Activated B cell treated with CpG ODN at 0.5 μM for 24 hours (primary cell): Measurements from ENCODE around the gene S100A4. TPM values are rescaled to one million over a fixed set of nuclear protein-coding genes. Genes with fewer than 3 reads are reported as not detected.
"Not testable (repeated sequence)": the region's sequence is repeated elsewhere in the genome, so short reads cannot be mapped to it uniquely, and the experiment has no call there.

Experiments used
- ATAC-seq: fragments of 200-7000 bp; cut with Tn5 transposase; one replicate; pipeline ENCODE4 v1.10.0; 2021; ENCODE audit warnings: low read depth, mild to moderate bottlenecking, moderate library complexity
- CTCF ChIA-PET: fragments of 350-600 bp; sonication (Branson Sonifier 250); formaldehyde crosslinking; loops from one replicate; lab custom pipeline; 2021; ENCODE audit warnings: antibody characterized with exemption; lab: Charles Lee
- POLR2A ChIA-PET: fragments of 350-600 bp; sonication (Branson Sonifier 250); formaldehyde crosslinking; loops from one replicate; lab custom pipeline; 2021; ENCODE audit warnings: antibody characterized with exemption; lab: Charles Lee
- DNase-seq: peaks from one replicate; pipeline ENCODE4 v3.0.0; 2022
- H3K27ac Mint-ChIP-seq: one replicate; pipeline ENCODE4 v1.8.0; 2020; ENCODE audit warnings: mixed read lengths
- H3K27me3 Mint-ChIP-seq: one replicate; pipeline ENCODE4 v1.8.0; 2021; ENCODE audit warnings: mixed read lengths
- H3K36me3 Mint-ChIP-seq: one replicate; pipeline ENCODE4 v1.8.0; 2021; ENCODE audit warnings: low read depth, mixed read lengths
- H3K4me1 Mint-ChIP-seq: one replicate; pipeline ENCODE4 v1.8.0; 2021; ENCODE audit warnings: mixed read lengths
- H3K4me3 Mint-ChIP-seq: one replicate; pipeline ENCODE4 v1.8.0; 2020; ENCODE audit warnings: mild to moderate bottlenecking, mixed read lengths
- H3K9me3 Mint-ChIP-seq: one replicate; pipeline ENCODE4 v1.8.0; 2020; ENCODE audit warnings: mixed read lengths
- intact Hi-C: fragments of 100-400 bp; cut with micrococcal nuclease; formaldehyde crosslinking; loops from one replicate; pipeline ENCODE4 v1.15.1; 2024
- total RNA-seq: library from RNA; stranded (reverse); gene quantifications from 2 replicates; pipeline ENCODE4 v1.2.3, GENCODE V29; 2022
- TF ChIP-seq, protein P1 (sequence below): fragments of 200-600 bp; IDR thresholded peaks from one replicate; pipeline ENCODE4 v1.8.0; 2022; ENCODE audit warnings: antibody characterized with exemption, mild to moderate bottlenecking

Gene S100A4
- total RNA-seq, result 315 and 398 TPM in 2 replicates

DNA sequence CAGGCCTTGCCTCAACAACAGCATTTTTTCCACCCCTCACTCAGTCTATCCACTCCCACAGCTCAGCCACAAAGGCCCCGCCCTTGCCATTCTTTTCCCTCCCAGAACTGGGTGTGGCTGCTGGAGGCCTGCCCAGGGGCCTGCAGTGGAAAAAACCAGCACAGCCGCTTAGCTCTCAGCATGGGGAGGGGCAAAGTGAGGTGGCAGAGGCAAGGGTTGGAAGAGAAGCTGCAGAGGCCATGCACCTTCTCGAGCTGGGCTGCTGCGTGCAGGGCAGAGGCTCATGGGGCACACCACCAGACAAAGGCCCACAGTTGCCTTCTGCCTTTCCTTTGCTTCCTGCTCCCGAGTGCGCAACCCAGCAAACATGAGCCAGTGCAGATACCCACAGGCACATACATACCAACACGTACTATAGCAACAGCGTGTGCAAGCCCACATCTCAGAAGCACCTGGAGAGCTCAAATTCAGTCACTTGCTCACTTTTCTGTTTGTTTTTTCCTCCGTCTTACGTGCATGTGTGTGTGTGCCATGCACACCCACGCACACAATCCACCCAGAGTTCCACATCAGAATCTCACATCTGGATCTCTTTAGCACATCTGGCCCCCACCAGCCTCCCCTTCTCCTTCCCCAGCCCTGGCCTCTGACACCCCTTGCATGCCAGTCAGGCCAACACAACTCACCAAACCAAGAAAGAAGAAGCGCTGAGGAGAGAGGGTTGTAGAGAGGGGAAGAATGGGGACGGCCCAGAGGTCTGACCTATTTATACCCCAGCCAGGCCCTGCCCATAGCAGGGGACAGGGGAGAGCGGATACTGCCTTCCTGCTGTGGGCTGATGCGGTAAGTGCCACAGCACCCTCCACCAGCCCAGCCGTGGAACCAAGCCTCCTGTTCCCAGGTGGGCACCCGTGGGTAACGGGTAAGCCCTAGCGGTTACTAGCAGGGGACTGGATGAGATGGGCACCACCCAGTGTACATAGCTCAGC, at the start of gene S100A4:
Gene S100A4 (minus strand): TSS at position 740 of the 989 bp plus-strand sequence. CDS start 1,012 bp downstream, outside the sequence.
- intact Hi-C loops, result loop anchor here (1.0 kb wide), 2 partner anchors 9 to 21 kb away; no protein-coding TSS in a partner anchor

DNA sequence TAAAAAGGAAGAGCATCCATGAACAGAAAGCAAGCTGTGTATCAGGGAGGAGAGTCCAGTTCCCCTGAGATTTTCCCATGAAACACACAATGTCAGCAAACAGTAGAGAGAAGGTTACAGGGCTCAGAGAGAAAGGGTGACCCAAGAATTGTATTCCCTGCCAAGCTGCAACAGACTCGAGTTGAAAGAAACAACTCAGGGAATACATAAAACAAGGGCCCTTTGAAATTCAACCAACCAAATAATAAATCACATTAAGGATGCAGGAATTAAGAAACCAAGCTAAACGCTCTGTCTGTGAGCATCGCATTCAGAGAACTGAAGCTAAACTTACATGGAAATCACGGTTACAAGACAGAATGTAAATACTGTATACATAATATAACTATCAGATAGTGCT, 47.1 kb upstream of the S100A4 start:
- Mint-ChIP-seq H3K9me3 (no peaks in the 10 kb centered on the region), H3K4me3 (no peak overlapping the region), H3K36me3 (no peaks in the 10 kb centered on the region), H3K27ac (no peak overlapping the region), H3K4me1 (peaks cover 13% of the 10 kb centered on the region), H3K27me3 (no peaks in the 10 kb centered on the region)
- POLR2A ChIA-PET, result interaction anchor here (0.6 to 1.7 kb wide), 3 partner anchors 17 to 41 kb away, joined by 3 to 9 read pairs (median 4); partner anchors contain the start of gene CHTOP
- TF ChIP-seq, protein P1, sequence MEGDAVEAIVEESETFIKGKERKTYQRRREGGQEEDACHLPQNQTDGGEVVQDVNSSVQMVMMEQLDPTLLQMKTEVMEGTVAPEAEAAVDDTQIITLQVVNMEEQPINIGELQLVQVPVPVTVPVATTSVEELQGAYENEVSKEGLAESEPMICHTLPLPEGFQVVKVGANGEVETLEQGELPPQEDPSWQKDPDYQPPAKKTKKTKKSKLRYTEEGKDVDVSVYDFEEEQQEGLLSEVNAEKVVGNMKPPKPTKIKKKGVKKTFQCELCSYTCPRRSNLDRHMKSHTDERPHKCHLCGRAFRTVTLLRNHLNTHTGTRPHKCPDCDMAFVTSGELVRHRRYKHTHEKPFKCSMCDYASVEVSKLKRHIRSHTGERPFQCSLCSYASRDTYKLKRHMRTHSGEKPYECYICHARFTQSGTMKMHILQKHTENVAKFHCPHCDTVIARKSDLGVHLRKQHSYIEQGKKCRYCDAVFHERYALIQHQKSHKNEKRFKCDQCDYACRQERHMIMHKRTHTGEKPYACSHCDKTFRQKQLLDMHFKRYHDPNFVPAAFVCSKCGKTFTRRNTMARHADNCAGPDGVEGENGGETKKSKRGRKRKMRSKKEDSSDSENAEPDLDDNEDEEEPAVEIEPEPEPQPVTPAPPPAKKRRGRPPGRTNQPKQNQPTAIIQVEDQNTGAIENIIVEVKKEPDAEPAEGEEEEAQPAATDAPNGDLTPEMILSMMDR, result no peak
- DNase-seq (no peak), ATAC-seq (no peak)
- intact Hi-C loops, result no loop called here
- CTCF ChIA-PET, result no interaction called here

More for the DNA sequence above, at the start of gene S100A4:
- Mint-ChIP-seq H3K4me3 (peak within 1 kb of the TSS; percentile 95), H3K9me3 (no peaks in the 10 kb centered on the region), H3K36me3 (peaks cover 24% of the 10 kb centered on the region), H3K27ac (peak within 1 kb of the TSS; percentile 97), H3K4me1 (peaks cover 58% of the 10 kb centered on the region), H3K27me3 (peaks cover 2% of the 10 kb centered on the region)
- DNase-seq (peak; percentile 56), ATAC-seq (peak; percentile 78)
- CTCF ChIA-PET, result interaction anchor here (1.0 to 2.6 kb wide), 11 partner anchors 10 to 35 kb away, joined by 3 to 22 read pairs (median 7); partner anchors contain the start of gene S100A6
- TF ChIP-seq, protein P1, result no peak
- POLR2A ChIA-PET, result interaction anchor here (0.6 to 5.0 kb wide), 13 partner anchors 9 to 187 kb away, joined by 3 to 101 read pairs (median 5); partner anchors contain the start of genes CHTOP, INTS3, S100A2 and S100A6

DNA sequence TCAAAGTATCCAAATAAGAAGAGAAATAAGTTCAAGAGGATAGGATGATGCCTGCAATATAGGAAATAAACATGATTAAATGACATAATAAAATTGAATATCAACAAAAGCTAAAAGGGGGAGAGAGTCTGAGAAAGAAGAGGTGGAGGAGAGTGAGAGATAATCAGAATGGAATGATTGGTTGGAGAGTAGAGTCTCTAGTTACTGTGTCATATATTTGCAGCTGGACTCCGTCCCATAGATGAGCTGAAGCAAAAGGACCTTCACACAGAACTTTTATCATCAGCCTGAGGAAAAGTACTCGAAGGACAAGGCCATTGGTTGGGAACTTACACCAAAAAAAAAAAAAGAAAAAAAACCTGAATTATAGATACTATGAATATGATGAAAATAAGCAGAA, 42.9 kb upstream of the S100A4 start:
- DNase-seq (no peak), ATAC-seq (no peak)
- Mint-ChIP-seq H3K27ac (no peak overlapping the region), H3K27me3 (no peaks in the 10 kb centered on the region), H3K9me3 (no peaks in the 10 kb centered on the region), H3K4me3 (no peak overlapping the region), H3K36me3 (no peaks in the 10 kb centered on the region), H3K4me1 (no peaks in the 10 kb centered on the region)
- intact Hi-C loops, result no loop called here
- TF ChIP-seq, protein P1, result no peak
- ChIA-PET POLR2A (interaction anchor here (0.8 kb wide), 1 partner anchor 194 kb away, joined by 6 read pairs; no protein-coding TSS in a partner anchor), CTCF (interaction anchor here (0.6 kb wide), 1 partner anchor 92 kb away, joined by 3 read pairs; no protein-coding TSS in a partner anchor)

DNA sequence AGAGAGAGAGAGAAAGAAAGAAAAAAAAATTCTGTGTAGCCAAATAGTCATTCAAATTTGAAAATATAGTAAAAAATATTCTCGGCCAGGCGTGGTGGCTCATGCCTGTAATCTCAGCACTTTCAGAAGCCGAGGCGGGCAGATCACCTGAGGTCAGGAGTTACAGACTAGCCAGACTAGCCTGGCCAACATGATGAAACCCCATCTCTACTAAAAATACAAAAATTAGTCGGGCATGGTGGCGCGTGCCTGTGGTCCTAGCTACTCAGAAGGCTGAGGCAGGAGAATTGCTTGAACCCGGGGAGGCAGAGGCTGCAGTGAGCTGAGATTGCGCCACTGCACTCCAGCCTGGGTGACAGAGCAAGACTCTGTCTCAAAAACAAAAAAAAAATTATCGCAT, 42.4 kb upstream of the S100A4 start:
- H3K27me3 Mint-ChIP-seq, H3K36me3 Mint-ChIP-seq, intact Hi-C loops, ATAC-seq, POLR2A ChIA-PET, H3K4me1 Mint-ChIP-seq, H3K4me3 Mint-ChIP-seq, DNase-seq, H3K9me3 Mint-ChIP-seq, H3K27ac Mint-ChIP-seq: not testable (repeated sequence)
- CTCF ChIA-PET, result interaction anchor here (0.6 kb wide), 1 partner anchor 92 kb away, joined by 3 read pairs; no protein-coding TSS in a partner anchor

DNA sequence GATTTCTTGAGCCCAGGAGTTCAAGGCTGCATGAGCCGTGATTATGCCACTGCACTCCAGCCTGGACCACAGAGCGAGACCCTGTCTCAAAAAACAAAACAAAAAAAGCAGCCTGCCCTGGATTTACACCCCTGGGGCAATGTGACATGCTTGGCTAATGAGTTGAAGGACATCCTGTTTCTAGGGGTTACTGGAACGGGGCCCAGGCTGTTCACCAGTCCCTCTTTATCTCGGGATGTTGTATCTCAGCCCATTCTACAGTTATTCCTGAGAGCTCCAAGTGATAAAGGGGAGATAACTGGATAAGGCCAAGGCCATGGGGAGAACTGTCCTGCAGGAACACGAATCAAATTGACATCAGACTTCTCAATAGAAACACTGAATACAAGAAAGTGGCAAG, 41.7 kb upstream of the S100A4 start:
- Mint-ChIP-seq H3K27me3 (no peaks in the 10 kb centered on the region), H3K27ac (no peak overlapping the region), H3K36me3 (no peaks in the 10 kb centered on the region), H3K4me1 (no peaks in the 10 kb centered on the region), H3K9me3 (no peaks in the 10 kb centered on the region), H3K4me3 (no peak overlapping the region)
- intact Hi-C loops, result no loop called here
- TF ChIP-seq, protein P1, result no peak
- ATAC-seq (no peak), DNase-seq (no peak)
- ChIA-PET CTCF (no interaction called here), POLR2A (interaction anchor here (1.2 kb wide), 1 partner anchor 12 kb away, joined by 4 read pairs; no protein-coding TSS in a partner anchor)
